Chondrocyte (in vitro differentiated cells): ENCODE measurements around the gene DRD1. TPM values are rescaled to one million over a fixed set of nuclear protein-coding genes. Genes with fewer than 3 reads are reported as not detected.
"Not testable (repeated sequence)": the region's sequence is repeated elsewhere in the genome, so short reads cannot be mapped to it uniquely, and the experiment has no call there.

ENCODE experiments used
- DNase-seq: peaks from one replicate; pipeline ENCODE4 v3.0.0; 2021; ENCODE audit warnings: mixed read lengths, low spot score
- H3K27ac Mint-ChIP-seq: one replicate; pipeline ENCODE4 v1.8.0; 2021; ENCODE audit warnings: mild to moderate bottlenecking, moderate library complexity, mixed read lengths; ENCODE audit not compliant: unreplicated experiment
- H3K27me3 Mint-ChIP-seq: 2 replicates; pipeline ENCODE4 v1.8.0; 2021; ENCODE audit warnings: low read depth, mixed read lengths
- H3K36me3 Mint-ChIP-seq: 2 replicates; pipeline ENCODE4 v1.8.0; 2021; ENCODE audit warnings: low read depth, mixed read lengths
- H3K4me1 Mint-ChIP-seq: 2 replicates; pipeline ENCODE4 v1.8.0; 2021; ENCODE audit warnings: low read depth, mild to moderate bottlenecking, mixed read lengths
- H3K4me3 Mint-ChIP-seq: one replicate; pipeline ENCODE4 v1.8.0; 2021; ENCODE audit warnings: mild to moderate bottlenecking, moderate library complexity, mixed read lengths; ENCODE audit not compliant: unreplicated experiment
- H3K9me3 Mint-ChIP-seq: 2 replicates; pipeline ENCODE4 v1.8.0; 2021; ENCODE audit warnings: low read depth, mixed read lengths
- total RNA-seq: library from RNA; stranded (reverse); gene quantifications from 3 replicates; pipeline ENCODE4 v1.2.1, GENCODE V29; 2021
- TF ChIP-seq, protein P1 (sequence below): fragments of 200-600 bp; sonication (generic); IDR thresholded peaks from 2 replicates; pipeline ENCODE4 v1.5.0; 2021; ENCODE audit warnings: antibody characterized with exemption, mild to moderate bottlenecking, moderate library complexity

DRD1 gene
- total RNA-seq, 1 donor from 2014 or later: 0.35 TPM

DNA sequence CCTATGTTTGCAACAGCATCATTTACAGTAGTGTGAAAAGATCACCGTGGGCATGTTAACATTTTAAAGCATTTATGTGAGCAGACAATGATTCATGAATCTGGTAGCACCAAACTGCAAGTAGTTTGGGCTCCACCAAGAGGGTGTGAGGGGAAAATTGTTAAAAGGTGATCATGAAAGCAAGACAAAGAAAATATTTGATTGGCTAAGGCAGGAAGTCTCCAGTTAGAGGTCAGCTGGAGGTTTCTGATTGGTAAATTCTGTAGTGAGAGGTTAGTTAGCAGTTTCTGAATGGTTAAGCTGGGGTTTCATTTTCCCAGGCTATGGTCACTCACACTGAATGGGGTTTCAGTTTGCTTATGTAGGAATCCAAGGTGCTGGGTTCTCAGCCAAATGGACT lies 13.5 kb upstream of the DRD1 start:
- H3K4me3 Mint-ChIP-seq: no peak overlapping the region
- no peaks in the 10 kb centered on the region for H3K4me1 Mint-ChIP-seq
- DNase-seq: no peak
- H3K27ac Mint-ChIP-seq: no peak overlapping the region
- TF ChIP-seq, protein P1, sequence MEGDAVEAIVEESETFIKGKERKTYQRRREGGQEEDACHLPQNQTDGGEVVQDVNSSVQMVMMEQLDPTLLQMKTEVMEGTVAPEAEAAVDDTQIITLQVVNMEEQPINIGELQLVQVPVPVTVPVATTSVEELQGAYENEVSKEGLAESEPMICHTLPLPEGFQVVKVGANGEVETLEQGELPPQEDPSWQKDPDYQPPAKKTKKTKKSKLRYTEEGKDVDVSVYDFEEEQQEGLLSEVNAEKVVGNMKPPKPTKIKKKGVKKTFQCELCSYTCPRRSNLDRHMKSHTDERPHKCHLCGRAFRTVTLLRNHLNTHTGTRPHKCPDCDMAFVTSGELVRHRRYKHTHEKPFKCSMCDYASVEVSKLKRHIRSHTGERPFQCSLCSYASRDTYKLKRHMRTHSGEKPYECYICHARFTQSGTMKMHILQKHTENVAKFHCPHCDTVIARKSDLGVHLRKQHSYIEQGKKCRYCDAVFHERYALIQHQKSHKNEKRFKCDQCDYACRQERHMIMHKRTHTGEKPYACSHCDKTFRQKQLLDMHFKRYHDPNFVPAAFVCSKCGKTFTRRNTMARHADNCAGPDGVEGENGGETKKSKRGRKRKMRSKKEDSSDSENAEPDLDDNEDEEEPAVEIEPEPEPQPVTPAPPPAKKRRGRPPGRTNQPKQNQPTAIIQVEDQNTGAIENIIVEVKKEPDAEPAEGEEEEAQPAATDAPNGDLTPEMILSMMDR: no peak
- H3K36me3 Mint-ChIP-seq: no peaks in the 10 kb centered on the region
- peaks cover 51% of the 10 kb centered on the region for H3K27me3 Mint-ChIP-seq
- peaks cover 2% of the 10 kb centered on the region for H3K9me3 Mint-ChIP-seq

- Mint-ChIP-seq H3K27ac (no peak overlapping the region), H3K4me3 (no peak overlapping the region)
- TF ChIP-seq, protein P1: no peak
Measured at GRCh38 chr5:175456105-175456742, 12.2 kb upstream of the DRD1 start.

DNA sequence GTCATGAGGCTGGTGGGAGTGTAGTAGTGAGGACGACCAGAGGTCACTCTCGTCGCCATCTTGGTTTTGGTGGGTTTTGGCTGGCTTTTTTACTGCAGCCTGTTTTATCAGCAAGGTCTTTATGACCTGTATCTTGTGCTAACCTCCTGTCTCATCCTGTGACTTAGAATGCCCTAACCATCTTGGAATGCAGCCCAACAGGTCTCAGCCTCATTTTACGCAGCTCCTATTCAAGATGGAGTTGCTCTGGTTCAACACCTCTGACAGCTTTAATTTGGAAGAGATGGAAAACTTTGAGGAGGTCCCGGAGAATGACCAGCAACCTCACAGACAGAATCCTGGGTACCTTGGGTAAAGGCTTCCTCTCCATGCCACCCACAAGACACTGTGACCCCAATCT lies 10.4 kb upstream of the DRD1 start:
- H3K36me3 Mint-ChIP-seq, H3K4me3 Mint-ChIP-seq, H3K4me1 Mint-ChIP-seq, DNase-seq, H3K27ac Mint-ChIP-seq, H3K9me3 Mint-ChIP-seq: not testable (repeated sequence)
- H3K27me3 Mint-ChIP-seq: peaks cover 75% of the 10 kb centered on the region

More at GRCh38 chr5:175456105-175456742, 12.2 kb upstream of the DRD1 start:
- H3K27me3 Mint-ChIP-seq: peaks cover 60% of the 10 kb centered on the region
- DNase-seq: no peak
- H3K36me3 Mint-ChIP-seq: no peaks in the 10 kb centered on the region
- no peaks in the 10 kb centered on the region for H3K4me1 Mint-ChIP-seq
- no peaks in the 10 kb centered on the region for H3K9me3 Mint-ChIP-seq

DNA sequence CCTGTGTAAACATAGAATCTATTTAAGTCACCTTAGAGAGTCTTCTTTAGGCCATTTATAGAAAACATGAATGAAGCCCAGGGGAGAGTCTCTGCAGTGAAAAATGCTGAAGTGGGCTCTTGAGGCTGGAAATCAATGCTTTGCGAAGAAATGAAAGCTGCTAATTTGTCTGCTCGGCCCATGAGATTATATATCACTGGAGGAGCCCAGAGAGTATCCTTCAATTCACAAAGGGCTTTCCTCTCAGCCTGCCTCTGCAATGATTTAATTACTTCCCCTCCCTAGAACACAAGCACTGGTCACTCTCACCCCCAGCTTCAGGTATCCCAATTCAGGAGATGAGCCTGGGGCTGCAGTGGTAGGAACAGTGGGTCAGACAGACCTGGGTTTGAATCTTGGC lies 8.2 kb upstream of the DRD1 start:
- TF ChIP-seq, protein P1: no peak
- no peaks in the 10 kb centered on the region for H3K36me3 Mint-ChIP-seq
- H3K4me1 Mint-ChIP-seq: no peaks in the 10 kb centered on the region
- DNase-seq: no peak
- H3K27ac Mint-ChIP-seq: no peak overlapping the region
- no peak overlapping the region for H3K4me3 Mint-ChIP-seq
- H3K27me3 Mint-ChIP-seq: peaks cover 78% of the 10 kb centered on the region
- H3K9me3 Mint-ChIP-seq: no peaks in the 10 kb centered on the region

DNA sequence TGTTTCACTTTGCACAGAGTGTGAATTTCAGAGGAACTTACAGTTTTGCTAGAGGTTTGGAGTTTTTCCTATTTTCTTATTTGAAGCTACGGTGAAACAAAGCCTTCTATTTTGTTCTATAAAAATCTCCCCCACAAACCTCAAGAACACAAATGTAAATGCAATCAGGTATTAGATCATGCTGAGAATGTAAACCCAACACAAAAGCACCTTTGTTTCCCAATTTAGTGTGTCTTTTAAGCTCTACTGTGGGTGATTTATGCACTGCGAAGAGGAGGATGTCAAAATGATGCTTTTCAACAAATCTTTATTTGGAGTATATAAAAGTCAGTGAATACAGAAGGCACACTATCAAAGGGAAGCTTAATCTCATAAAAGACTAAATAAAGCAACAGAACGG lies 4.3 kb upstream of the DRD1 start:
- no peak overlapping the region for H3K27ac Mint-ChIP-seq
- TF ChIP-seq, protein P1: no peak
- no peaks in the 10 kb centered on the region for H3K36me3 Mint-ChIP-seq
- no peak overlapping the region for H3K4me3 Mint-ChIP-seq
- no peak for DNase-seq
- H3K27me3 Mint-ChIP-seq: peaks cover 74% of the 10 kb centered on the region
- no peaks in the 10 kb centered on the region for H3K9me3 Mint-ChIP-seq
- H3K4me1 Mint-ChIP-seq: peaks cover 5% of the 10 kb centered on the region

GRCh38 chr5:175447571-175447970 lies 3.6 kb upstream of the DRD1 start:
- H3K27ac Mint-ChIP-seq: no peak overlapping the region
- no peaks in the 10 kb centered on the region for H3K36me3 Mint-ChIP-seq
- no peak overlapping the region for H3K4me3 Mint-ChIP-seq

DNA sequence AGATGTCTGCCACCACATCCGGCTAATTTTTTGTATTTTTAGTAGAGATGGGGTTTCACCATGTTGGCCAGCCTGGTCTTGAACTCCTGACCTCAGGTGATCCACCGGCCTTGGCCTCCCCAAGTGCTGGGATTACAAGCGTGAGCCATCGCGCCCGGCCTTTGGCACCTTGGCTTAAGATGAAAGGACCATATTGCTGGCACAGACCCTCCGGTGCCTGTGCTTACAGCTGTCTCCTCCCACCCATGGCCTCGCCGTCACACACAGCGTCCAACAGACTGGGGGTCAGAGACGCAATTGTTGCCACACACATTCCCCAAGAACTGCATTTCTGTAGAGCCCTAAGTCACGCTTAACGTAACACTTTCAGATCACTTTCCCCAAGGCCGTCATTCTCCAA lies 2.4 kb upstream of the DRD1 start:
- not testable (repeated sequence) for H3K4me1 Mint-ChIP-seq, H3K4me3 Mint-ChIP-seq, H3K27ac Mint-ChIP-seq, H3K36me3 Mint-ChIP-seq, DNase-seq, H3K9me3 Mint-ChIP-seq
- peaks cover 77% of the 10 kb centered on the region for H3K27me3 Mint-ChIP-seq

More at GRCh38 chr5:175447571-175447970, 3.6 kb upstream of the DRD1 start:
- peaks cover 74% of the 10 kb centered on the region for H3K27me3 Mint-ChIP-seq
- DNase-seq: no peak
- peaks cover 5% of the 10 kb centered on the region for H3K4me1 Mint-ChIP-seq
- TF ChIP-seq, protein P1: no peak
- H3K9me3 Mint-ChIP-seq: no peaks in the 10 kb centered on the region
